Stimulated activated CD8-positive, alpha-beta memory T cell treated with anti-CD3 and anti-CD28 coated beads, Interleukin-2, amount 100 ng/mL, for 1 hour (primary cell): ENCODE data around the gene CYSRT1.
A peak's percentile ranks its signal among the peaks of the same experiment; 100 is the strongest.

ENCODE experiments used
- DNase-seq, 2 donors: peaks; one replicate each; pipeline ENCODE4 v3.0.0-alpha.2; 2020; ENCODE audit warnings: low read depth in 2 of 2

Gene CYSRT1

GRCh38 chr9:137190315-137190856 lies 34.6 kb upstream of the CYSRT1 start:
- no peak for DNase-seq

GRCh38 chr9:137191245-137191644 lies 33.7 kb upstream of the CYSRT1 start:
- DNase-seq, result no peak

- no peak for DNase-seq
Observed at GRCh38 chr9:137191691-137192447, 33.1 kb upstream of the CYSRT1 start.

GRCh38 chr9:137192448-137192780 lies 32.6 kb upstream of the CYSRT1 start:
- DNase-seq, result no peak

- DNase-seq, result no peak
Observed at GRCh38 chr9:137192859-137193258, 32.1 kb upstream of the CYSRT1 start.

- no peak for DNase-seq
Observed at GRCh38 chr9:137193771-137194170, 31.2 kb upstream of the CYSRT1 start.

GRCh38 chr9:137194388-137194787 lies 30.6 kb upstream of the CYSRT1 start:
- no peak for DNase-seq

GRCh38 chr9:137194909-137195308 lies 30.1 kb upstream of the CYSRT1 start:
- DNase-seq, result no peak

- DNase-seq, result no peak
Observed at GRCh38 chr9:137195525-137196220, 29.3 kb upstream of the CYSRT1 start.

- DNase-seq, result no peak
Observed at GRCh38 chr9:137198051-137198901, 26.7 kb upstream of the CYSRT1 start.

- no peak for DNase-seq
Observed at GRCh38 chr9:137198902-137199283, 26.1 kb upstream of the CYSRT1 start.

GRCh38 chr9:137199411-137200121 lies 25.4 kb upstream of the CYSRT1 start:
- DNase-seq, result no peak

GRCh38 chr9:137200311-137201204 lies 24.4 kb upstream of the CYSRT1 start, which contains the start of gene TPRN:
Gene TPRN (minus strand): TSS chr9:137200741. CDS start chr9:137200711, 30 bp downstream.
- DNase-seq, result peak; percentile 95 to 98

- no peak for DNase-seq
Observed at GRCh38 chr9:137201205-137201868, 23.6 kb upstream of the CYSRT1 start.

- DNase-seq, result no peak
Observed at GRCh38 chr9:137202966-137203365, 22.0 kb upstream of the CYSRT1 start.

- no peak for DNase-seq
Observed at GRCh38 chr9:137204731-137205125, 20.2 kb upstream of the CYSRT1 start.

GRCh38 chr9:137205126-137206069 lies 19.6 kb upstream of the CYSRT1 start, which contains the start of the genes NDOR1 and TMEM203:
Gene NDOR1 (plus strand): TSS chr9:137205700. CDS start chr9:137205778, 78 bp downstream.
Gene TMEM203 (minus strand): TSS chr9:137205648. CDS start chr9:137205414, 234 bp downstream.
- DNase-seq, result peak; percentile 87 to 89

- no peak for DNase-seq
Observed at GRCh38 chr9:137206602-137207001, 18.4 kb upstream of the CYSRT1 start.

GRCh38 chr9:137211532-137211931 lies 13.4 kb upstream of the CYSRT1 start:
- no peak for DNase-seq
